ENCODE results near the gene ARHGEF19.
A peak's percentile ranks its signal among the peaks of the same experiment; 100 is the strongest.
"Not testable (repeated sequence)": the region's sequence is repeated elsewhere in the genome, so short reads cannot be mapped to it uniquely, and the experiment has no call there.

Gene ARHGEF19

DNA sequence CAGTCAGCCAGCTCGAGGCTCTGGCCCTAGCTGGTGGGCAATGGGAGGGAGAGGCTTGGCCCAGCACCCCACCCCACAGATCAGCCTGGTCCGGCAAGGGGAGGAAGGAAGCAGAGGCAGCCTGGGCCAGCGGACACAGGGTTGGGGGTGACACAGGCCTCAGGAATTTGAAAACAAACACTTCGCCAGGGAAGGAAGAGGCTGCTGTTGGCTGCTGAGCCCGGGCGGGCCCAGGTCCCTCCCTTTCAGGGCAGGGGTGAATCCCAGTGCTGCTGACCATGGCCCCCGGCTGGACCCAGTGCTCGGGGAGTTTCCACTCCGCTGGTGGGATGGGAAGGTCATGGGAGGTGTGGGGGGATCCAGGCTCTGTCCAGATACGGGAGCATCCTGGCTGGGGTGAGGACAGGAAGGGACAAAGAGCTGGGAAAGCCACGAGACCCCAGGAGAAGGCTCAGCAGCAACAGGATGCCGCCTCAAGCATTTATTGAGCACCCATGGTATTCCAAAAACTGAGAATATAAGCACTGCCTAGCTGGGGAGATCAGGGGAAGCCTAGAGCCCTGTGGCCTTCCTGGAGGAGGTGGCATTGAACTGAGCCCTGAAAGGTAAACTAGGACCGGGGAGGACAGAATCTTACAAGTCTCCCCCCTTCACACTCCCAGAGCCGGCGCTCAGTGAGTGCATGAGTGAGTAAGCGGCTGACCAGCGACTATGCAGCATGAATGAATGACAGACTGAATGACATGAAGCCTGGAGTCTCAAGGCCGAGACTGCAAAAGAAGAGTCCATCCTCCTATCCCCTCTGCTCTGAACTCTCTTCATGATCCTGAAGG is 30.3 kb downstream of the ARHGEF19 start:
- peak; percentile 62 for DNase-seq (ENCODE audit: low spot score)

DNA sequence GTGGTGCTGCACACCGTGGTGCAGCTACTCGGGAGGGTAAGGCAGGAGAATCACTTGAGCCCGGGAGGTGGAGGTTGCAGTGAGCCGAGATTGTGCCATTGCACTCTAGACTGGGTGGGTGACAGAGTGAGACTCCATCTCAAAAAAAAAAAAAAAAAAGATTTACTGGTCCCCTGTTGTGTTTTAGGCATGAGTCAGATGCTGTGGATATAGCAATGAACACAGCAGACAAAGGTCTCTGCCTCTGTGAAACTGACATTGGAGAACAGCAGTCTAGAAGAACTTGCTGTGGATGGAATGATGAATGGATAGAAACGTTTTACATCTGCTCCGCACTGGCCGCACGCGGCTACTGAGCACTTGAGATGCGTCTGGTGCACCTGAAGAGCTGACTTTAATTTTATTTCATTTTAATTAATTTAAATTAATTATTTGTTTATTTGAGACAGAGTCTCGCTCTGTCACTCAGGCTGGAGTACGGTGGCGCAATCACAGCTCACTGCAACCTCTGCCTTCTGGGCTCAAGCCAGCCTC is 32.1 kb downstream of the ARHGEF19 start:
- no peak for DNase-seq (ENCODE audit: low spot score)

DNA sequence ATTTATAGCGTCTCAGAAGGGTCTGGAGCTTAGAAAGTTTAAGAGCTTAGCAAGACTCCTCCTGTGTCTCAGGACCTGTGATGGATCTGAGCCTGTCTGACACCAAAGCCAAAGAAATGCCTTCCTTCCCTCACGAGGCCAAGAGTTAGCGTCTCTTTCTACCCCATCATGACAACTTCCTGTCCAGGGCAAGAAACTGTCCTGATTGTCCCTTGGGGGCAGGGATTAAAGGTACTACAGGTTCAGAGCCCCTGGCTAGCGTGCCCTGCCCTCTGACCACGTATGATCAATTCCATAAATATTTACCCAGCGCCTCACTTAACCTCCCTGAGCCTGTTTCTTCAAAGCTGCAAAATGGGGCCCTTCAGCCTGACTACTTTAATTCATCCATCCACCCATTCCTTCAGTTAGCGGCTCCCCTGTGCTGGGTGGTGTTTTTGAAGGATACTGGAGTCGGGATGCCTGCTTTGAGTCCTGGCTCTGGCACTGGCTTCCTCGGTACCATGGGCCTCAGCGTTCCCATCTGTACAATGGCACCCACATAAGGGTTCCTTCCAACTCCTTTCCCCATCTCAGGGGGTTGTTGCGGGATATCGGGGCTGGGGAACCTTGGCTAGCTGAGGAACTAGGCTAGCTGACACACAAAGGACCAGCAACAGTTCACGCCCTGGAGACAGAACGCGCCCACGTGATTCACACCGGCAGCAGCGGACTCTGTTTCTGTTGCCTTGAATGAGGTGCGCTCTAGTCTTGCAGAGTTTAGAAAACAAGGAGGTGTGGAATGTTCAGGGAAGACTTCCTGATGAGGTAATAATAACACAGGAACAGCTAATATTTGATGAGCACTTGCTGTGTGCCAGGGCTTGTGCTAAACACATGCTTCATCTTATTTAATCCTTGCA is 33.6 kb downstream of the ARHGEF19 start:
- peak; percentile 49 for DNase-seq (ENCODE audit: low spot score)

GRCh38 chr1:16177306-16177705 is 35.1 kb downstream of the ARHGEF19 start:
- no peak for DNase-seq (ENCODE audit: low spot score)

- DNase-seq (ENCODE audit: low spot score) = no peak
These were observed 35.8 kb downstream of the ARHGEF19 start for GRCh38 chr1:16176653-16177052.

DNA sequence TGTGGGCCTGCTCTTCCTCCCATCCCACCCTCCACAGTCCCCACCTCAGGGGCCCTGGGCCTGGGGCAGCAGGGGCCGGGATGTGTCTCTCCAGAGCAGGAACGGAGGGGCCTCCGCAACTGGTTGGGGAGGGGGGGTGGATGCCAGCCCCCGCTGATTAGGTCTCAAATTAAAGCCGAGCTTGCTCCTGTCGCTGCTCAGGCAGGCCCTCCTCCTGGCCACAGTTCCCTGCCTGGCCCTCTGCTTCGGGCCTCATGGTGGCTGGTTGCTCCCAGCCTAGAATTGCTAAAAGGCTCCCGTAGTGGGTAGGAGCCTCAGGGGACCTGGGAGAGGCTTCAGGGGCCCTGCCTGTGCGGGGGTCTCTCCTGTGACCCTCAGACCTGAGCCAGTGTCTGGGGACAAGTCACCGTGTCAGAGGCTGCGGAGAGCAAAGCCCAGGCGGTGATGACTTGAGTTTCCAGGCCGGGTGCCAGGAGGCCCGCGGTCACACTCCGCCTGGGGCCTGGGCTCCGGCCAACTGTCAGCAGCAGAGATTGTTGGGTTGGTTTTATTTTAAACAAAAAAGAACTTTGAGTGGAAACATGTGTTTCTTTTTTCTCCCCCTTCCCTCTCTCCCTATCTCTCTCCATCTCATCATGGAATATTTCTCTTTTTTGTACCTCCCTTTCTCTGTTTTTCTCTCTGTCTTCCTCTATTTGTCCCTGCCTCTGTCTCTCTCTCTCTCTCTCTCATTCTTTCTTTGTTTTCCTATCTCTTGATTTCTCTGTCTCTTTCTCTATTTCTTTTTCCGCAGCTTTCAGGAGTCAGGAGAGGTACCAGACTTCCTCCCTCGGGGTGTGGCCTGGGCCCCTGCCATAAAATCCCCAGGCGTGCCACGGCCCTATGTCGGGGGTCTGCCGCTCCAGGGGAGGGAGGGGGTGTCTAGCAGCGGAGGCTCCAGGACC is 36.6 kb downstream of the ARHGEF19 start:
- DNase-seq (ENCODE audit: low spot score) = peak; percentile 76

- no peak for DNase-seq (ENCODE audit: low spot score)
These were observed 37.4 kb downstream of the ARHGEF19 start for GRCh38 chr1:16174886-16175598.

- DNase-seq (ENCODE audit: low spot score) = no peak
These were observed 38.1 kb downstream of the ARHGEF19 start for GRCh38 chr1:16174261-16174868.

- DNase-seq (ENCODE audit: low spot score) = no peak
These were observed 38.8 kb downstream of the ARHGEF19 start for GRCh38 chr1:16173447-16174260.

DNA sequence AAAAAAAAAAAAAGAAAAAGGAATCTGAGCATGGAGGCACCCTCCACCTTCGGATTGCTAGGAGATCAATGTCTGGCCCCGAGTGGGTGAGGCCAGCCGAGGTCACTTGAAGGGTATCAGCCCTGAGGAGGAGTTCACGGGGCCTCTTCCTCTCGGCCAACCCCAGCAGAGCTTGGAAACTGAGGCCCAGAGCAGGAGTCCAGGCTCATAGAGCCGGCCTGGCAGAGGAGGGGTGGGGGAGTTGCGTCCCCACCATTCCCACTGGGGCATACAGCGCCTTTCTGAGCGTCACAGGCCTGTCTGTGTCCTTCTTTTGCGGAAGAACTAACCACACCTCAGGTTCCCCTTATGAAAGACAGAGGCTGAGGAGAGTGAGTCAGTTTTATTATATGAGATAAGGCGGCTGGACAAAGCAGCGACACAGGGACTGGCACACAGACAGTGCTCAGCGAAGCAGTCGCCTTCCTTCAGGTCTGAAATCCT is 39.4 kb downstream of the ARHGEF19 start:
- no peak for DNase-seq (ENCODE audit: low spot score)

DNA sequence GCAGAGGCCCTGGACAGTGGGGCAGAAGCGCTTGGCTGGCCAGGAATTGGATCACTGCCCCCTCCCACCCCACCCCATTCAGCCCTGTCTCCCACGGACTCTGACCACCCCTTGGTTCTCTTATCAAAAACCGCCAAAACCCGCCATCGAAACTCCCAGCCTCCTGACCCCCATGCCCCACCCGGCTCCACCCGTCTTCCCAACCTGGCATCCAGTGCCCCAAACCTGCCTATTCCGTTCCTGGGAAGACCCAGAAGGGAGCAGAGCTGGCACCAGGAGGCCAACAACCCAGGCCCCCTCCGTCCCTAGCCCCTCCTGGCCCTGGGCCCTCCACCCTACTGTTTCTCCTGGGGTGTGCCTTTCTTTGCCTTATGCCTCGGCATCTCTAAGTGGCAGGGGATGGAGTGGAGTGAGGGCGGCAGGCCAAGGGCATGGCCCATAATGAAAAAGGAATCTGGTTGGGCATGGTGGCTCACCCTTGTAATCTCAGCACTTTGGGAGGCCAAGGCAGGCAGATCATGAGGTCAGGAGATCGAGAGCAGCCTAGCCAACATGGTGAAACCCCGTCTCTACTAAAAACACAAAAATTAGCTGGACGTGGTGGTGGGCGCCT is 40.1 kb downstream of the ARHGEF19 start:
- DNase-seq (ENCODE audit: low spot score) = no peak

DNA sequence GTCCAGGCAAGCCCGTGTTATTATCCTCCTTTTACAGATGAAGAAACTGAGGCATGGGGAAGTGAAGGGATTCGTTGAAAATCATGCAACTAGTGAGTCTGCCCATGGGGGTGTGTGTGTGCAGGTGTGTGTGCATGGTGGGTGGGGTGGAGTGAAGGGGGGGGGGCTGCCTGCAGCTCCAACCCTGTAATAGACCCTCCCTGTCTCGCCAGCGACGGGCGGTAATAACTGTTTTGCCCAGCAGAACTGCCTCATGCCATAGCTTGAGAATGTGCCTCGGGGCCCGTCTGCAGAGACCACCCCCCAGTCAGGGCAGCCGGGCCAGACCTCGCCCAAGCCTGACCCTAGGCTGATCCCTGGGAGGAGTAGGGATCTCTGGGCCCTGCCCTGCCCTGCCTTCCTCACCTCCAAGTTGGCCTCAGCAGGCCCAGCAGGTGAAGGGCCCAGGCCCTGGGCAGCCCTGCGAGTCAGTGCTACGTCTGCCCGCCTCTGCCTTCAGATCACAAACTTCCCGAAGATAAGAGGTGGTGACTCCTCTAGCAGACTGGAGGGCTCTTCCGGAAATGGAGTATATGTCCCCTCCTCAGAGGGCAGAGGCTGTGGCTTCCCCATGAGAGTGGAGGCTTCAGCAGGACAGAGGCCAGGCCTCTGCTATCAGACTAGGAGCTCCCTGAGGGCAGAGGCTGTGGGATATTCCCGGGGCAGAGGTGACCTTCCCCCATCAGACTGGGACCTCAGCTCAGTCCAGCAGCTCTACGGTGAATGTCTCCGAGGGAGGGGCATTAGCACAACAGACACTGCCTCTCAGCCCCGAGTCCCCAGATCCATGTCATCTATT is 40.9 kb downstream of the ARHGEF19 start:
- no peak for DNase-seq (ENCODE audit: low spot score)

- DNase-seq (ENCODE audit: low spot score) = no peak
These were observed 42.2 kb downstream of the ARHGEF19 start for GRCh38 chr1:16170283-16170673.

DNA sequence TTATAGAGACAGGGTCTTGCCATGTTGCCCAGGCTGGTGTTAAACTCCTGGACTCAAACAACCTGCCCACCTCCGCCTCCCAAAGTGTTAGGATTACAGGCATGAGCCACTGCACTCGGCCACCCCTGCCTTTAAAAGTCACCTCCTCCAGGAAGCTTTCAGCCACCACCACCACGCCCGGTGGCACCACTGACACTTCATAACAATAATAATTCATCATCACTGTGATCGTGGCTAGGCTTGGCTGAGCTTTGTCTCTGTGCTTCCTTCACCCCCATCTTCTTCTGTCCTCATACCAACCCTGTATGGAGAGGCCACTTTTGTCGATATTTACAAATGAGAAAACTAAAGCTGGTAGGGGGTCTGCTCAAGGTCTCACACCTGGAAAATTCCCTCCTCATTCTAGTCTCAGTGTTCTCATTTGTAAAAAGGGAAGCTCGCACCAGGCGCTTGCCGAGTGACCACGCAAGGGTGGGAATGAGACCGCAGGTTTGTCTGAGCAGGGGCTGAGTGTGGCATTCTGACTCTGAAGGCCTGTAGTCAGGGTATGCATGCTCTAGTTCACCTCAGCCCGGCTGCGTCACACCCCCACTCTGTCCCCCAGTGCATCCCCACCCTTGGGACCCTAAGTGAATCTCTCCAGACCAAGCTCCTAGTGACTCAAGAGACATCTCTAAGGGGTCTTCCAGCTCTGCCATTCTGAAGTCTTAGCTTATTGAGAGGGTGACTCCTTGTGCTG is 43.7 kb downstream of the ARHGEF19 start:
- DNase-seq (ENCODE audit: low spot score) = no peak

GRCh38 chr1:16168144-16168495 is 44.3 kb downstream of the ARHGEF19 start:
- DNase-seq (ENCODE audit: low spot score) = not testable (repeated sequence)

- DNase-seq (ENCODE audit: low spot score) = peak; percentile 66
These were observed 44.9 kb downstream of the ARHGEF19 start for GRCh38 chr1:16167331-16168143.

GRCh38 chr1:16166117-16166516 is 46.3 kb downstream of the ARHGEF19 start:
- no peak for DNase-seq (ENCODE audit: low spot score)

All from cerebellar cortex (tissue), 1 donor.